Common myeloid progenitor, CD34-positive (primary cell): ENCODE data around the gene GATA5. TPM values are rescaled to one million over a fixed set of nuclear protein-coding genes. Genes with fewer than 3 reads are reported as not detected.
A peak's percentile ranks its signal among the peaks of the same experiment; 100 is the strongest.

Experiments used
- CTCF ChIA-PET: fragments of 350-600 bp; sonication (Branson Sonifier 250); formaldehyde crosslinking; loops from one replicate; lab custom pipeline; 2021; ENCODE audit warnings: antibody characterized with exemption; lab: Charles Lee
- POLR2A ChIA-PET: fragments of 350-600 bp; sonication (Branson Sonifier 250); formaldehyde crosslinking; loops from one replicate; lab custom pipeline; 2021; ENCODE audit warnings: antibody characterized with exemption; lab: Charles Lee
- DNase-seq, 3 donors: peaks; one replicate each; pipeline versions ENCODE4 v3.0.0 to v3.0.0-alpha.2; 2013
- H3K27ac ChIP-seq, 2 experiments: 1 replicate in 1 of 2; 2 replicates in 1 of 2; pipeline ENCODE4 v1.7.0; 2013; ENCODE audit warnings: inconsistent platforms in 2 of 2, low read length in 2 of 2, mild to moderate bottlenecking in 2 of 2, low read depth in 1 of 2, moderate library complexity in 1 of 2; ENCODE audit not compliant: severe bottlenecking in 2 of 2, insufficient read depth in 1 of 2, poor library complexity in 1 of 2
- H3K27me3 ChIP-seq, 5 experiments: replicated peaks in 2 of 5; 1 replicate in 3 of 5; 2 replicates in 2 of 5; pipeline versions ENCODE4 v1.6.1 to v1.7.0; 2013; ENCODE audit warnings: low read length in 4 of 5, mild to moderate bottlenecking in 2 of 5, moderate library complexity in 2 of 5, inconsistent platforms in 1 of 5; ENCODE audit not compliant: insufficient read depth in 5 of 5, control insufficient read depth in 4 of 5
- H3K36me3 ChIP-seq, 4 experiments: 1 replicate in 2 of 4; 2 replicates in 2 of 4; pipeline versions ENCODE4 v1.6.1 to v1.7.0; 2013; ENCODE audit warnings: low read length in 3 of 4, control low read depth in 1 of 4, mild to moderate bottlenecking in 1 of 4; ENCODE audit not compliant: control insufficient read depth in 4 of 4, insufficient read depth in 4 of 4
- H3K4me1 ChIP-seq, 4 experiments: 1 replicate in 3 of 4; 2 replicates in 1 of 4; pipeline versions ENCODE4 v1.6.1 to v1.7.1; 2013; ENCODE audit warnings: low read length in 3 of 4, mild to moderate bottlenecking in 3 of 4, control low read depth in 1 of 4, inconsistent platforms in 1 of 4, moderate library complexity in 1 of 4; ENCODE audit not compliant: control insufficient read depth in 4 of 4, insufficient read depth in 4 of 4; ENCODE audit errors: control extremely low read depth in 1 of 4
- H3K4me3 ChIP-seq, 7 experiments: 1 replicate in 4 of 7; 2 replicates in 3 of 7; pipeline versions ENCODE4 v1.5.1 to v1.7.0; 2013; ENCODE audit warnings: mild to moderate bottlenecking in 7 of 7, low read length in 6 of 7, moderate library complexity in 6 of 7, inconsistent platforms in 2 of 7, low read depth in 2 of 7, control low read depth in 1 of 7; ENCODE audit not compliant: insufficient read depth in 4 of 7, control insufficient read depth in 1 of 7; ENCODE audit errors: extremely low read depth in 1 of 7
- H3K9me3 ChIP-seq, 5 experiments: 1 replicate in 4 of 5; 2 replicates in 1 of 5; pipeline versions ENCODE4 v1.6.1 to v1.7.1; 2013; ENCODE audit warnings: low read length in 4 of 5, mild to moderate bottlenecking in 2 of 5, inconsistent platforms in 1 of 5, low read depth in 1 of 5, moderate library complexity in 1 of 5; ENCODE audit not compliant: control insufficient read depth in 4 of 5, insufficient read depth in 2 of 5; ENCODE audit errors: control extremely low read depth in 1 of 5
- WGBS: methylation state at CpG from one replicate; pipeline ENCODE4 v1.1.5; 2013; ENCODE audit not compliant: insufficient coverage; 5-methylcytosine and 5-hydroxymethylcytosine counted together
- polyA plus RNA-seq: library from polyadenylated mRNA; unstranded; fragments of 120-200 nt; gene quantifications from one replicate; pipeline ENCODE4 v1.2.1, GENCODE V29; 2013

GATA5 gene
- not detected for polyA plus RNA-seq

DNA sequence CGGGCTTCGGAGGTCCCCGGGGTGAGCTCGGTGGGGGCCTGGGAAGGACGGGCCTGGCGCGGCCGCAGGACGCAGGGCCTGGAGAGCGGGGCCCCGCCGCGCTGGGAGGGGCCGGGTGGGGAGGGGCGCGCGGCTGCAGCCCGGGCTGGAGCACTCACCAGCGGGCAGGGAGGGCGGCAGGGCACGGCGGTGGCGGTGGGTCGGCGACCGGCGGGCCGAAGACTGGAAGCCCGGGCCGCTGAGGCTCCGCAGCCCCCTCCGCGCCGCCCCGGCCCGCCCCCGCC lies at the start of gene GATA5:
TSS of gene GATA5 (minus strand) at position 224 of the 284 bp plus-strand sequence. CDS start 474 bp downstream, outside the sequence.
- H3K27ac ChIP-seq = no peak within 1 kb of the TSS
- WGBS = 0% methylated on average over 30 of the region's 37 CpGs
- H3K4me1 ChIP-seq = peaks cover 0 to 33% (median 26%) of the 10 kb centered on the region in 4 experiments
- DNase-seq = no peak
- POLR2A ChIA-PET = no interaction called here
- CTCF ChIA-PET = interaction anchor here (1.0 kb wide), 1 partner anchor 93 kb away, joined by 3 read pairs; no protein-coding TSS in a partner anchor
- no peaks in the 10 kb centered on the region for H3K9me3 ChIP-seq
- peak within 1 kb of the TSS in 2 of 7 experiments; percentile 16 to 19 for H3K4me3 ChIP-seq
- H3K36me3 ChIP-seq = no peaks in the 10 kb centered on the region
- H3K27me3 ChIP-seq = peaks cover 4 to 87% (median 41%) of the 10 kb centered on the region in 5 experiments

- H3K27ac ChIP-seq = no peak overlapping the region
- no peaks in the 10 kb centered on the region for H3K36me3 ChIP-seq
- H3K27me3 ChIP-seq = peaks cover 0 to 16% (median 0%) of the 10 kb centered on the region in 5 experiments
- no peak for DNase-seq
- no peak overlapping the region for H3K4me3 ChIP-seq
- H3K9me3 ChIP-seq = no peaks in the 10 kb centered on the region
- 52% methylated on average over 6 of the region's 15 CpGs for WGBS
- CTCF ChIA-PET = interaction anchor here (0.8 to 1.2 kb wide), 2 partner anchors 78 to 93 kb away, joined by 3 read pairs; no protein-coding TSS in a partner anchor
- POLR2A ChIA-PET = interaction anchor here (0.7 kb wide), 1 partner anchor 9 kb away, joined by 5 read pairs; no protein-coding TSS in a partner anchor
- peaks cover 3 to 20% (median 5%) of the 10 kb centered on the region in 4 experiments for H3K4me1 ChIP-seq
Observed at GRCh38 chr20:62525014-62525413, 49.2 kb upstream of the GATA5 start.

- H3K4me1 ChIP-seq = peaks cover 3 to 20% (median 5%) of the 10 kb centered on the region in 4 experiments
- ChIA-PET POLR2A (interaction anchor here (0.7 kb wide), 1 partner anchor 8 kb away, joined by 5 read pairs; no protein-coding TSS in a partner anchor), CTCF (interaction anchor here (1.2 kb wide), 1 partner anchor 79 kb away, joined by 3 read pairs; no protein-coding TSS in a partner anchor)
- no peaks in the 10 kb centered on the region for H3K36me3 ChIP-seq
- 38% methylated on average over 6 of the region's 10 CpGs for WGBS
- H3K4me3 ChIP-seq = no peak overlapping the region
- DNase-seq = no peak
- no peak overlapping the region for H3K27ac ChIP-seq
- peaks cover 0 to 16% (median 0%) of the 10 kb centered on the region in 5 experiments for H3K27me3 ChIP-seq
- H3K9me3 ChIP-seq = no peaks in the 10 kb centered on the region
Observed at GRCh38 chr20:62524505-62524911, 48.7 kb upstream of the GATA5 start.

GRCh38 chr20:62523473-62524203 lies 47.8 kb upstream of the GATA5 start:
- POLR2A ChIA-PET = interaction anchor here (1.1 kb wide), 1 partner anchor 94 kb away, joined by 5 read pairs; no protein-coding TSS in a partner anchor
- peaks cover 0 to 16% (median 0%) of the 10 kb centered on the region in 5 experiments for H3K27me3 ChIP-seq
- no peak overlapping the region for H3K4me3 ChIP-seq
- H3K36me3 ChIP-seq = no peaks in the 10 kb centered on the region
- WGBS = 95% methylated on average over 12 of the region's 26 CpGs
- CTCF ChIA-PET = no interaction called here
- H3K4me1 ChIP-seq = peaks cover 3 to 20% (median 5%) of the 10 kb centered on the region in 4 experiments
- H3K9me3 ChIP-seq = no peaks in the 10 kb centered on the region
- H3K27ac ChIP-seq = no peak overlapping the region
- peak in 2 of 3 donors; percentile 71 to 85 for DNase-seq

DNA sequence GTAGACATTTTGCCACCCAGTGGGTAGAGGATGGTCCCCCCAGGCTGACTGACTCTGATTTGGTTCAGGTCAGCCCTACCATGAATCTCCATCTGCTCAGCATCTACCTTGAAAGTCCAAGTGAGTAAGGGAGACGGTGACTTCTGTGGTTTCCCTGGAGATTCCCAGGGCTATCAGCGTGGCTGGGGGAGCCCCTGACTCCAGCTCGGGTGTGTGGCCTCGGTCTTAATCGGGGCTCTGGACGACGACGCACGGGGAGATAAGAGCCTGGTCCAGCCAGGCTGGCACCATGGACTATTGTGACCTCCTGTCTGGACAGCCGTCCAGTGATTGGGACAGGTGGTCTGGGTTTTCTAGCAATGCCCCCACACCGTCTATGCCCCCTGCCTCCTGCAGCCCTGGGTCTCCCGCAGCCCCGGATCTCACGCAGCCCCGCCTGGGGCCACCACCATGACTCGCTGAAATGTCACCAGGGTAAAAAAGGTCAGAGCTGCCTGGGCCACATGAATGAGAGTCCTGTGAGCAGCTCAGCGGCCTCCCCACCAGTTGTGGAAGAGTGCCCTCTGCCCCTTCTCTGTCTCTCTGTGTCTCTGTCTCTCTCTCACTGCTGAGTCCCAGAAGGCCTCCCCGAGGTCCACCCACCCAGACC lies 47.1 kb upstream of the GATA5 start:
- Histone ChIP-seq H3K4me1 (peaks cover 3 to 20% (median 5%) of the 10 kb centered on the region in 4 experiments), H3K27me3 (peaks cover 0 to 16% (median 0%) of the 10 kb centered on the region in 5 experiments), H3K9me3 (no peaks in the 10 kb centered on the region), H3K36me3 (no peaks in the 10 kb centered on the region), H3K4me3 (no peak overlapping the region), H3K27ac (no peak overlapping the region)
- ChIA-PET POLR2A (interaction anchor here (1.1 kb wide), 1 partner anchor 95 kb away, joined by 5 read pairs; no protein-coding TSS in a partner anchor), CTCF (interaction anchor here (1.0 to 1.5 kb wide), 3 partner anchors 29 to 94 kb away, joined by 3 to 4 read pairs (median 4); no protein-coding TSS in a partner anchor)
- WGBS = 94% methylated on average over 16 of the region's 18 CpGs
- no peak for DNase-seq

DNA sequence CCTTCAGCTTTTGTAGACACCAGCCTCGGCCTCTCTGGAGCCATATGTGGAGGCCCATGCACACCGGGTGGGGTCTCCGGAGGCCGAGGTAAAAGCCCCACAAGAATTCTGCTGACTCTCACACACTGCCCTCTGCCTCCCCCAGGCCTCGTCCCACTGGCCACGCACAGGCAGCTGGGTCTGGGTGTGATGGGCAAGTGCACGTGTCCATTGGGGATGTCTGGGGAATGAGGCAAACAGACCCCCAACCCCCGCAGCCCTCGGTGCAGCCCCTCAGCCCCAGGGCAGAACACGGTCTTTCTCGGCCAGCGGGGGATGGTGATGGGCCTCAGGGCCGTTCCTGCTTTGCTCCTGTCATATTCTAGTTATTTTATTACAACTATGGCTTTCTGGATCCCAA lies 44.0 kb upstream of the GATA5 start:
- 93% methylated on average over 6 of the region's 13 CpGs for whole genome bisulfite sequencing
- no peak for DNase-seq
- no peak overlapping the region for H3K4me3 ChIP-seq
- CTCF ChIA-PET = interaction anchor here (1.2 kb wide), 1 partner anchor 97 kb away, joined by 3 read pairs; no protein-coding TSS in a partner anchor
- H3K27ac ChIP-seq = no peak overlapping the region
- POLR2A ChIA-PET = no interaction called here
- peaks cover 4 to 18% (median 7%) of the 10 kb centered on the region in 4 experiments for H3K4me1 ChIP-seq
- H3K9me3 ChIP-seq = no peaks in the 10 kb centered on the region
- peaks cover 0 to 2% (median 0%) of the 10 kb centered on the region in 5 experiments for H3K27me3 ChIP-seq
- no peaks in the 10 kb centered on the region for H3K36me3 ChIP-seq
